Measurements from ENCODE around the gene PURB. TPM values are rescaled to one million over a fixed set of nuclear protein-coding genes. Genes with fewer than 3 reads are reported as not detected.

The PURB gene
- total RNA-seq, 1 donor from 2014 or later, result 23.9 TPM

DNA sequence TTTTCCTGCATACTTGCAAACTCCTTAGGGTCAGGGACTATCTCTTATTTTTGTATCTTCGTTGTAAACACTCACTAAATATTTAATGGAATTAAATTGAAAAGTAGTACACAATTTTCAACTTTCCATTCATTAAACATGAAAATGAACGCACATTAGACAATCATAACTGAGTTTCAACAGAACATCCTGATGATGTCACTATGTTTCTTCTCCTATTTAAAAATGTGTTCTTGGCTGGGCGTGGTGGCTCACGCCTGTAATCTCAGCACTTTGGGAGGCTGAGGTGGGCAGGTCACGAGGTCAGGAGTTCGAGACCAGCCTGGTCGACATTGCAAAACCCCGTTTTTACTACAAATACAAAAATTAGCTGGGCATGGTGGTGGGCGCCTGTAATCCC is 14.1 kb upstream of the PURB start:
- Histone ChIP-seq H3K9me3 (no peaks in the 10 kb centered on the region), H3K27ac (no peak overlapping the region), H3K27me3 (ENCODE audit: low read depth) (no peaks in the 10 kb centered on the region), H3K36me3 (no peaks in the 10 kb centered on the region), H3K4me1 (no peaks in the 10 kb centered on the region), H3K4me3 (no peak overlapping the region)
- DNase-seq (no peak), ATAC-seq (no peak)
- intact Hi-C loops (cut with DNase I), result no loop called here
- TF ChIP-seq, protein P1, sequence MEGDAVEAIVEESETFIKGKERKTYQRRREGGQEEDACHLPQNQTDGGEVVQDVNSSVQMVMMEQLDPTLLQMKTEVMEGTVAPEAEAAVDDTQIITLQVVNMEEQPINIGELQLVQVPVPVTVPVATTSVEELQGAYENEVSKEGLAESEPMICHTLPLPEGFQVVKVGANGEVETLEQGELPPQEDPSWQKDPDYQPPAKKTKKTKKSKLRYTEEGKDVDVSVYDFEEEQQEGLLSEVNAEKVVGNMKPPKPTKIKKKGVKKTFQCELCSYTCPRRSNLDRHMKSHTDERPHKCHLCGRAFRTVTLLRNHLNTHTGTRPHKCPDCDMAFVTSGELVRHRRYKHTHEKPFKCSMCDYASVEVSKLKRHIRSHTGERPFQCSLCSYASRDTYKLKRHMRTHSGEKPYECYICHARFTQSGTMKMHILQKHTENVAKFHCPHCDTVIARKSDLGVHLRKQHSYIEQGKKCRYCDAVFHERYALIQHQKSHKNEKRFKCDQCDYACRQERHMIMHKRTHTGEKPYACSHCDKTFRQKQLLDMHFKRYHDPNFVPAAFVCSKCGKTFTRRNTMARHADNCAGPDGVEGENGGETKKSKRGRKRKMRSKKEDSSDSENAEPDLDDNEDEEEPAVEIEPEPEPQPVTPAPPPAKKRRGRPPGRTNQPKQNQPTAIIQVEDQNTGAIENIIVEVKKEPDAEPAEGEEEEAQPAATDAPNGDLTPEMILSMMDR (IDR thresholded peaks at IDR 0.05), result no peak

DNA sequence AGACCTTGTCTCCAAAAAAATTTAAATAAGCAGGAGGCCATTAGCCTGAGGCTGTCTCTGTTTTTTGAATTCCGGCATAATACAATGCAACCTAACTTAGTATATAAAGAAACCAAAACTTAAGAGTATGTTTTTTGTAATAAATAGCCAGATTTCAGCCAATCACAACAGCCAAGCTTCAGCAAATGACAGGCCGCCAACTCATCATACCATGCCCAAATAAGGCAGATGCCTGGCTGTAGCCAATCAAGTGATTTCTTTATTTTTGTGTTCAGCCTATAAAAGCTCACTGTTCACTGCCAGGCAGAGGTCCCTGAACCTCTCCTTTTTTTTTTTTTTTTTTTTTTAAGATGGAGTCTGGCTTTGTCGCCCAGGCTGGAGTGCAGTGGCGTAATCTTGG is 12.7 kb upstream of the PURB start:
- H3K9me3 ChIP-seq, result no peaks in the 10 kb centered on the region
- ATAC-seq (no peak), DNase-seq (no peak)
- H3K27ac ChIP-seq, result no peak overlapping the region
- H3K4me1 ChIP-seq, result no peaks in the 10 kb centered on the region
- no peak overlapping the region for H3K4me3 ChIP-seq
- no peaks in the 10 kb centered on the region for H3K27me3 ChIP-seq (ENCODE audit: low read depth)
- TF ChIP-seq, protein P1 (IDR thresholded peaks at IDR 0.05), result no peak
- H3K36me3 ChIP-seq, result no peaks in the 10 kb centered on the region
- intact Hi-C loops (cut with DNase I), result no loop called here

DNA sequence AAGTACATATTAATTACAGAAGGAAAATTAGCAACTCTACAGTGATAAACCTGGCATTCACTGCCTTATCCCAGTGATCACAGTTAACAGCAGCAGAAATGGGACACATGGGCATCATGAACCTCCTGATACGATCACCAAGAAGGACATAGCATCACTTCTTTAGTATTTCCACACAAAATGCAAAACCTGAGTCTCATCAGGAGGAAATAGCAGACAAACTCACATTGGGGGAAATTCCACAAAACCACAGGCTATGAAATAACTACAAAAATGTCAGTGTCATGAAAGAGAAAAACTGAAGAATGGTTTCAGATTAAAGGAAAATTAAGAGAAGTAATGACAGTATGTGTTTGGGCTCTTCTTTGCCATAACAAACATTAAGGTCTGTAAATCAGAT is 12.0 kb upstream of the PURB start:
- no peaks in the 10 kb centered on the region for H3K4me1 ChIP-seq
- no peak for ATAC-seq
- no peak for DNase-seq
- no peaks in the 10 kb centered on the region for H3K9me3 ChIP-seq
- no peak overlapping the region for H3K27ac ChIP-seq
- no peak overlapping the region for H3K4me3 ChIP-seq
- intact Hi-C loops (cut with DNase I), result no loop called here
- no peaks in the 10 kb centered on the region for H3K27me3 ChIP-seq (ENCODE audit: low read depth)
- TF ChIP-seq, protein P1 (IDR thresholded peaks at IDR 0.05), result no peak
- H3K36me3 ChIP-seq, result no peaks in the 10 kb centered on the region

DNA sequence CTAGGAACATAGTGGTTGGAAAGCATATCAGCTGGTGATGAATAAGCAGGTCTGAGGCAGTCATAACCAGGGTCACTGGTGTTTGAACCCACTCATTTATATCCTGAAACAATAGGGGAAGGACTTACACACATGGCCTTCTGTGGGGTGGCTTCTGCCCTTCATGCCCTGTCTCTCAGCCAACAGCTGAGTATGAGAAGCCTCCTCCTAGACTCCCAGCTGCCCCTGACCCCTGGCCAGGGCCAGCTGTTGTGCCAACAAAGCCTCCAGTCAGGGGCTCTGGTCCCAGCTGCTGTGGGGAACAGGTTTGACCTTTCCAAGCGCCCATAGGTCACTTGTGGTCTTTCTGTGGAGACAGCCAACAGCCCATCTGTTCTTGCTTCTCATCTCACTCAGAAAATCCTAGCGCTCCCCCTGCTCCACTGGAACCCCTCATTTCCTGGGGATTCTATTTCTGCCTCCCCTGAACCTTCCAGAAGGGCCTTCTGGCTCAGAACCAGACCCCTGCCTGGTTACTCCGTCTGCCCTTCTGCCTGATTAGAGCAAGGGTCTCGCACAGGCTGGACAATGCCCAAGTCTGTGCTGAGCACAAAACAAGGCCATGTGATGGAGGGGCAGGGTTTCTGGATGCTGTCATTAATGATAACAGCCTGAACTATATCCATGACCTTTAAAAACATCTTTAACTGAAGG is 9.7 kb upstream of the PURB start:
- intact Hi-C loops (cut with DNase I), result no loop called here
- Histone ChIP-seq H3K27ac (no peak overlapping the region), H3K27me3 (ENCODE audit: low read depth) (no peaks in the 10 kb centered on the region), H3K4me3 (no peak overlapping the region), H3K9me3 (no peaks in the 10 kb centered on the region), H3K4me1 (no peaks in the 10 kb centered on the region), H3K36me3 (no peaks in the 10 kb centered on the region)
- ATAC-seq (no peak), DNase-seq (no peak)
- TF ChIP-seq, protein P1 (IDR thresholded peaks at IDR 0.05), result no peak

DNA sequence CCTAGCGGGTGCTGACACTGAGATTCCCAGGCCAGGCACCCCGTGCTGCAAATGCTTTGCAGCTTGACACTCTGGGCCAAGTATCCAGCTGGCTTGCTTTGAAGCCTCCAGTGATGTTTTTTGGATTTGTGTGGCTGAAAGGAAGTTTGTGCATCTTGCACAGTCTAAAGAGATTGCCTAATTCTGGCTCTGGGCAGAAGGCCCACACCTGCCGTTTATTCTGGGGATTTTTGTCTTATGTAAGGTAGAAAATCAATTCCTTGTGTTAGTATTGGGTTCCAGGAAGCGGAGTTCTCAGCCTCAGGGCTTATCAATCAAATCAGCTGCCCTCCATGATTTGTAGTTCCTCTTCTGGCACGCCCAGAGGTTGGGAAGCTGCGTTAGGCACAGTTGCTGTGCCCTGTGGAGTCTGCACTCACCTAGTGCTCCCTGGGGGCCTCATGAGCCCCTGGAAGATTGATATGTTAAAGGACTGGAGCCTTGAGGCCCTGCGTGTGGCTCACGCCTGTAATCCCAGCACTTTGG is 8.4 kb upstream of the PURB start:
- Histone ChIP-seq H3K9me3 (no peaks in the 10 kb centered on the region), H3K27me3 (ENCODE audit: low read depth) (no peaks in the 10 kb centered on the region), H3K4me1 (no peaks in the 10 kb centered on the region), H3K36me3 (no peaks in the 10 kb centered on the region), H3K27ac (no peak overlapping the region), H3K4me3 (no peak overlapping the region)
- TF ChIP-seq, protein P1 (IDR thresholded peaks at IDR 0.05), result no peak
- ATAC-seq (no peak), DNase-seq (no peak)
- intact Hi-C loops (cut with DNase I), result no loop called here
